HepG2 (cell line): ENCODE results near the gene TMCC2. TPM values are rescaled to one million over a fixed set of nuclear protein-coding genes. Genes with fewer than 3 reads are reported as not detected.

ENCODE experiments used
- ARID2 ChIP-seq: sonication (generic); formaldehyde crosslinking; IDR thresholded peaks from 2 replicates; pipeline ENCODE4 v1.8.1; 2022; ENCODE audit warnings: mild to moderate bottlenecking, missing genetic modification reagents, borderline replicate concordance
- BORCS8-MEF2B ChIP-seq: sonication (generic); formaldehyde crosslinking; IDR thresholded peaks from 2 replicates; pipeline ENCODE4 v1.8.0; 2022; ENCODE audit warnings: mild to moderate bottlenecking, missing genetic modification reagents
- CBFB ChIP-seq: sonication (generic); formaldehyde crosslinking; IDR thresholded peaks from 2 replicates; pipeline ENCODE4 v1.4.0; 2020; ENCODE audit warnings: missing genetic modification reagents
- DNMT3B ChIP-seq: conservative IDR thresholded peaks from 2 replicates; pipeline ENCODE4 v1.6.1; 2016; ENCODE audit warnings: missing biosample characterization, control low read depth
- FOXJ3 ChIP-seq: sonication (generic); formaldehyde crosslinking; IDR thresholded peaks from 2 replicates; pipeline ENCODE4 v1.4.0; 2020; ENCODE audit warnings: missing genetic modification reagents, mild to moderate bottlenecking, borderline replicate concordance
- GLMP ChIP-seq: sonication (generic); formaldehyde crosslinking; IDR thresholded peaks from 2 replicates; pipeline ENCODE4 v1.9.0; 2021; ENCODE audit warnings: missing genetic modification reagents, mild to moderate bottlenecking, borderline replicate concordance
- IRF2 ChIP-seq: IDR thresholded peaks from 2 replicates; pipeline ENCODE4 v1.6.1; 2018; ENCODE audit warnings: missing genetic modification reagents, missing compliant biosample characterization
- JARID2 ChIP-seq: sonication (generic); formaldehyde crosslinking; IDR thresholded peaks from 2 replicates; pipeline ENCODE4 v1.8.1; 2023; ENCODE audit warnings: missing genetic modification reagents, inconsistent platforms; ENCODE audit not compliant: insufficient replicate concordance
- MAF1 ChIP-seq: sonication (generic); formaldehyde crosslinking; IDR thresholded peaks from 2 replicates; pipeline ENCODE4 v1.5.0; 2020; ENCODE audit warnings: missing genetic modification reagents, borderline replicate concordance
- RARA ChIP-seq: IDR thresholded peaks from 2 replicates; pipeline ENCODE4 v1.6.1; 2016; ENCODE audit warnings: missing genetic modification reagents, missing compliant biosample characterization
- RBFOX2 ChIP-seq: fragments of 200-400 bp; formaldehyde crosslinking; IDR thresholded peaks from 2 replicates; pipeline ENCODE4 v1.6.1; 2017; ENCODE audit warnings: low read depth, mild to moderate bottlenecking, low read length
- THYN1 ChIP-seq: sonication (generic); formaldehyde crosslinking; IDR thresholded peaks from 2 replicates; pipeline ENCODE4 v1.8.1; 2023; ENCODE audit warnings: low read depth, mild to moderate bottlenecking, moderate library complexity, missing genetic modification reagents, borderline replicate concordance
- ZBTB33 ChIP-seq: sonication (generic); formaldehyde crosslinking; IDR thresholded peaks from 2 replicates; pipeline ENCODE4 v1.4.0; 2020; ENCODE audit warnings: missing genetic modification reagents
- ZFP37 ChIP-seq: sonication (generic); formaldehyde crosslinking; IDR thresholded peaks from 2 replicates; pipeline ENCODE4 v1.4.0; 2020; ENCODE audit warnings: missing genetic modification reagents, borderline replicate concordance
- ZNF260 ChIP-seq: sonication (generic); formaldehyde crosslinking; IDR thresholded peaks from 2 replicates; pipeline ENCODE4 v1.4.0; 2020; ENCODE audit warnings: missing genetic modification reagents, low read depth, mild to moderate bottlenecking, borderline replicate concordance
- ZNF501 ChIP-seq: sonication (generic); formaldehyde crosslinking; IDR thresholded peaks from 2 replicates; pipeline ENCODE4 v1.5.1; 2020; ENCODE audit warnings: mild to moderate bottlenecking, moderate library complexity, missing genetic modification reagents
- ZNF576 ChIP-seq: sonication (generic); formaldehyde crosslinking; IDR thresholded peaks from 2 replicates; pipeline ENCODE4 v1.4.0; 2020; ENCODE audit warnings: mild to moderate bottlenecking, missing genetic modification reagents
- ZNF772 ChIP-seq: sonication (generic); formaldehyde crosslinking; IDR thresholded peaks from 2 replicates; pipeline ENCODE4 v1.5.0; 2020; ENCODE audit warnings: mild to moderate bottlenecking, missing genetic modification reagents
- ZNF781 ChIP-seq: sonication (generic); formaldehyde crosslinking; IDR thresholded peaks from 2 replicates; pipeline ENCODE4 v1.5.1; 2020; ENCODE audit warnings: borderline replicate concordance, mild to moderate bottlenecking, missing genetic modification reagents; ENCODE audit errors: not compliant biosample characterization
- ZNF784 ChIP-seq: sonication (generic); formaldehyde crosslinking; IDR thresholded peaks from 2 replicates; pipeline ENCODE4 v1.5.1; 2020; ENCODE audit warnings: missing genetic modification reagents, mild to moderate bottlenecking, borderline replicate concordance
- ZNF883 ChIP-seq: sonication (generic); formaldehyde crosslinking; IDR thresholded peaks from 2 replicates; pipeline ENCODE4 v1.5.1; 2020; ENCODE audit warnings: mild to moderate bottlenecking, missing genetic modification reagents; ENCODE audit errors: not compliant biosample characterization
- polyA plus RNA-seq, 8 experiments: library from polyadenylated mRNA; depleted of rRNA in 3 of 8; stranded (reverse) in 7 of 8; unstranded in 1 of 8; fragments of >200 nt; fragmentation: Illumina TruSeq in 4 of 8; extraction: Trizol in 4 of 8; gene quantifications; 2 replicates each; pipeline versions ENCODE4 v1.2.1 to v1.2.3, GENCODE V29; 2011 to 2016; ENCODE audit warnings: low read depth in 4 of 8, missing spikeins in 1 of 8, mixed read lengths in 1 of 8; ENCODE audit not compliant: insufficient read depth in 1 of 8
- total RNA-seq, 5 experiments: library from RNA; depleted of rRNA; stranded (reverse); fragments of >200 nt; fragmentation: Illumina TruSeq; extraction: Trizol; gene quantifications; 2 replicates each; pipeline ENCODE4 v1.2.3, GENCODE V29; 2016; ENCODE audit warnings: low read depth in 1 of 5
- TF ChIP-seq, protein P1 (sequence below): sonication (generic); formaldehyde crosslinking; IDR thresholded peaks from 2 replicates; pipeline ENCODE4 v1.8.0; 2022; ENCODE audit warnings: missing genetic modification reagents, low read depth, mild to moderate bottlenecking, borderline replicate concordance
- TF ChIP-seq, protein P2 (sequence below): sonication (generic); formaldehyde crosslinking; IDR thresholded peaks from 2 replicates; pipeline ENCODE4 v1.5.0; 2020; ENCODE audit warnings: missing genetic modification reagents, mild to moderate bottlenecking, borderline replicate concordance

TMCC2 gene
- total and polyA plus RNA-seq, 2 of the 13 experiments (the other 11 are each of a cell fraction or from before 2014, with no cell fraction given): 0.12 to 0.24 TPM

- no peak for TF ChIP-seq ZBTB33 (CRISPR knock-in tag)
- 0 out of 2 replicates have a peak, but pooled peaks have one; percentile 75 for TF ChIP-seq ZNF784 (CRISPR knock-in tag)
- TF ChIP-seq DNMT3B (CRISPR knock-in tag): no peak
- TF ChIP-seq IRF2 (CRISPR knock-in tag): no peak
- no peak for TF ChIP-seq BORCS8-MEF2B
- no peak for TF ChIP-seq JARID2 (CRISPR knock-in tag)
- TF ChIP-seq ZNF781 (CRISPR knock-in tag): peak; percentile 41
- TF ChIP-seq, protein P1, sequence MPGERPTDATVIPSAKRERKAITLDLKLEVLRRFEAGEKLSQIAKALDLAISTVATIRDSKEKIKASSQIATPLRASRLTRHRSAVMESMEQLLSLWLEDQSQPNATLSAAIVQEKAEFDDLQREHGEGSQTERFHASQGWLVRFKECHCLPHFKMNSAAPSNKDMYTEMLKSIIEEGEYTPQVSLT: no peak
- 0 out of 2 replicates have a peak, but pooled peaks have one; percentile 52 for TF ChIP-seq ZFP37 (CRISPR knock-in tag)
- no peak for TF ChIP-seq THYN1 (CRISPR knock-in tag)
- TF ChIP-seq MAF1 (CRISPR knock-in tag): no peak
- TF ChIP-seq ARID2 (CRISPR knock-in tag): no peak
- no peak for TF ChIP-seq GLMP (CRISPR knock-in tag)
- peak; percentile 84 for TF ChIP-seq ZNF883
- 0 out of 2 replicates have a peak, but pooled peaks have one; percentile 30 for TF ChIP-seq CBFB
- peak; percentile 81 for TF ChIP-seq RBFOX2
- no peak for TF ChIP-seq FOXJ3 (CRISPR knock-in tag)
- no peak for TF ChIP-seq ZNF260
- TF ChIP-seq ZNF772 (CRISPR knock-in tag): peak; percentile 62; the same call in 1 of the 2 replicates
- no peak for TF ChIP-seq ZNF576 (CRISPR knock-in tag)
- TF ChIP-seq RARA (CRISPR knock-in tag): no peak; the same call in 1 of the 2 replicates
- no peak for TF ChIP-seq ZNF501 (CRISPR knock-in tag)
- TF ChIP-seq, protein P2, sequence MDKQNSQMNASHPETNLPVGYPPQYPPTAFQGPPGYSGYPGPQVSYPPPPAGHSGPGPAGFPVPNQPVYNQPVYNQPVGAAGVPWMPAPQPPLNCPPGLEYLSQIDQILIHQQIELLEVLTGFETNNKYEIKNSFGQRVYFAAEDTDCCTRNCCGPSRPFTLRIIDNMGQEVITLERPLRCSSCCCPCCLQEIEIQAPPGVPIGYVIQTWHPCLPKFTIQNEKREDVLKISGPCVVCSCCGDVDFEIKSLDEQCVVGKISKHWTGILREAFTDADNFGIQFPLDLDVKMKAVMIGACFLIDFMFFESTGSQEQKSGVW (CRISPR knock-in tag): no peak
Measured at GRCh38 chr1:205321162-205321958, 93.6 kb downstream of the TMCC2 start, which contains the start of gene NUAK2 (continued).
